IPS-NIHi7 (cell line): ENCODE results near the gene OR11H6.
"Not testable (repeated sequence)": the region's sequence is repeated elsewhere in the genome, so short reads cannot be mapped to it uniquely, and the experiment has no call there.

ENCODE experiments used
- DNase-seq: peaks from one replicate; pipeline ENCODE4 v3.0.0; 2012; ENCODE audit warnings: mixed read lengths; ENCODE audit errors: extremely low spot score

The OR11H6 gene, protein sequence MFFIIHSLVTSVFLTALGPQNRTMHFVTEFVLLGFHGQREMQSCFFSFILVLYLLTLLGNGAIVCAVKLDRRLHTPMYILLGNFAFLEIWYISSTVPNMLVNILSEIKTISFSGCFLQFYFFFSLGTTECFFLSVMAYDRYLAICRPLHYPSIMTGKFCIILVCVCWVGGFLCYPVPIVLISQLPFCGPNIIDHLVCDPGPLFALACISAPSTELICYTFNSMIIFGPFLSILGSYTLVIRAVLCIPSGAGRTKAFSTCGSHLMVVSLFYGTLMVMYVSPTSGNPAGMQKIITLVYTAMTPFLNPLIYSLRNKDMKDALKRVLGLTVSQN

GRCh38 chr14:20223410-20223809 lies at the start of gene OR11H6:
TSS of gene OR11H6 (plus strand) at chr14:20223710. CDS start at chr14:20223710, 0 bp downstream.
- DNase-seq = no peak

DNA sequence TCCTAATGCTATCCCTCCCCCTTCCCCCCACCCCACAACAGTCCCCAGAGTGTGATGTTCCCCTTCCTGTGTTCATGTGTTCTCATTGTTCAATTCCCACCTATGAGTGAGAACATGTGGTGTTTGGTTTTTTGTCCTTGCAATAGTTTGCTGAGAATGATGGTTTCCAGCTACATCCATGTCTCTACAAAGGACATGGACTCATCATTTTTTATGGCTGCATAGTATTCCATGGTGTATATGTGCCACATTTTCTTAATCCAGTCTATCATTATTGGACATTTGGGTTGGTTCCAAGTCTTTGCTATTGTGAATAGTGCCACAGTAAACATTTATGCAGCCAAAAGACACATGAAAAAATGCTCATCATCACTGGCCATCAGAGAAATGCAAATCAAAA lies 49.3 kb upstream of the OR11H6 start:
- not testable (repeated sequence) for DNase-seq

DNA sequence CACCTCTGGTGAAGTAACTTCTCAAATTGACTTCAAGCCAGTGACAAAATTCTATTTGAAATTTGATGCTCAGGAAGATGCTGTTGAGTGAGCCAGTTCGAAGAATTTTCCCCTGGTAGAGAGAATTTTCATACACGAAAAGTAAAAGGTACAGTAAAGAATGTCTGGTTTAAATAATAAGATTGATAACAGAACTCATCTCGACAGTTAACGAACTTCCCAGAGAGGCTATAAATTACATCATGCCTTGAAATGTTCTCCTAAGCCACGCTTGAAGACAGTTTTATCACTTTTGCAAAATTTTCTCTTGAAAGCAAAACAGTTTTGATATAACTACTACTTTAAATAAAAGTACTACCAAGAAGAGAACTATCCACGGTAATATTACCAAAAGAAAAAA lies 47.2 kb upstream of the OR11H6 start:
- DNase-seq = no peak

DNA sequence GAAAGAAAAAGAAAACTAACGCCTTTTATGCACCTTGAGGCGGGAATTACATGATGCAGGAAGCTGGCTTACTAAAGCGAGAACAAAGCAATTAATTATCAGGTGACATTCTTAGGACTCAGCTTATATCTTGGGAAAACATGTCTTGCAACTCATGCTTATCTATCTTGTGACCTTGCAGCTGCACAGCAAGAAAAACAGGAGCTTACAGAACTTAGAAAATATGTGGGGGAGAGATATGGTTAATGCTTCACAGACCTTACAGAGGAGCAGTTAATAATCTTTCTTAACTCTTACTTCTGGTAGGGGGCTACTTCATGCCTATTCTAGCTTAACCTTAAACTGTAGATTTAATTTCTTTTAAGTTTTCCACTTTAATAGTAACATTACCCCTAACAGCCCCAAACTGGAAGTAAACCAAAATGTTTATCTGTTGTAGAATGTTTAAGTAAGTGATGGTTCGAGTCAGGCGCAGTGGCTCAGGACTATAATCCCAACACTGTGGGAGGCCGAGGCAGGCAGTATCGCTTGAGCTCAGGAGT lies 46.0 kb upstream of the OR11H6 start:
- no peak for DNase-seq

- no peak for DNase-seq
These were observed 44.3 kb upstream of the OR11H6 start for GRCh38 chr14:20179218-20179617.

DNA sequence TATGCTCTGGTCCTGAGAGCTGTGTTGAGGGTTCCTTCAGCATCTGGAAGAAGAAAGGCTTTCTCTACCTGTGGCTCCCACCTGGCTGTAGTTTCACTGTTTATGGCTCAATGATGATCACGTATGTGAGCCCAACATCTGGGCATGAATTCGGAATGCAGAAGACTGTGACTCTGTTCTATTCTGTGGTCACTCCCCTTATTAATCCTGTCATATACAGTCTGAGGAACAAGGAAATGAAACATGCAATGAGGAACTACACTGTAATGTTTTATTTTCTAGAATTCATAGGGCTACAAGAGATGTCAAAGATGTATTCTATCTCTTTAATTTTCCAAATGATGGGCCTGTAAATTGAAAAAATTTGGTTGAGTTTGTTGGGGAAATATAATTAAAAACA lies 43.6 kb upstream of the OR11H6 start:
- no peak for DNase-seq

GRCh38 chr14:20180486-20180885 lies 43.0 kb upstream of the OR11H6 start:
- no peak for DNase-seq

- DNase-seq = no peak
These were observed 39.3 kb upstream of the OR11H6 start for GRCh38 chr14:20184181-20184580.

GRCh38 chr14:20190596-20190995 lies 32.9 kb upstream of the OR11H6 start, which contains the start of gene OR11G2:
TSS of gene OR11G2 (plus strand) at chr14:20190896. CDS start at chr14:20197438, 6,542 bp downstream.
- DNase-seq = no peak

DNA sequence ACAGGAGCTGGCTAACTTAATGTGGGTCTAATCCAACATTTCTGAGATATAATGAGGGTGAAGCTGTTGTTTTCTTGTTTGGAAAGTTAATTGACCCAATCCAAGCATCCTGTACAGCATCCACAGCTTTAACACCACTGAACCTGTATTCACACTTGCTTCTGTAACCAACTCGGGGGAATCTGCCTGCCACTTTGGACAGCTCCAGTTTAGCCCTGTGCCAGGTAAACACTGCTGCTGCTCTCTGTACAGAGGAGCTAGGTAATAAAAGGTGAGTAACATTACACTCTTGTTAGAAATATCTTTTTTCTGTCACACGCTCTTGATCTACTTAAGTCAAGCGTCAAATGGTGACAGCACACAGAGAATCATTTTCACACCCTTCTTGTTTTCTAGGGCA lies 32.1 kb upstream of the OR11H6 start:
- DNase-seq = no peak

- no peak for DNase-seq
These were observed 29.4 kb upstream of the OR11H6 start for GRCh38 chr14:20194101-20194500.

DNA sequence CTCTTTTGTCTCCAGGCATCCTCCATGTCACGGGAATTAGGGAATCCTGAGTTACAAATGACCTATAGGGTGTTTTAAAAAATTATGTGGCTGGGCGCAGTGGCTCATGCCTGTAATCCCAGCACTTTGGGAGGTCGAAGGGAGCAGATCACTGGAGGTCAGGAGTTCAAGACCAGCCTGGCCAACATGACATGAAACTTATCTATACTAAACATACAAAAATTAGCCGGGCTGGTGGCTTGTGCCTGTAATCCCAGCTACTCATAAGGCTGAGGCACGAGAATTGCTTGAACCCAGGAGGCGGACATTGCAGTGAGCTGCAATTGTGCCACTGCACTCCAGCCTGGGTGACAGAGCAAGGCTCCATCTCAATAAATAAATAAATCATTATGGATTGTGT lies 28.3 kb upstream of the OR11H6 start:
- not testable (repeated sequence) for DNase-seq

GRCh38 chr14:20195911-20196310 lies 27.6 kb upstream of the OR11H6 start:
- DNase-seq = no peak

DNA sequence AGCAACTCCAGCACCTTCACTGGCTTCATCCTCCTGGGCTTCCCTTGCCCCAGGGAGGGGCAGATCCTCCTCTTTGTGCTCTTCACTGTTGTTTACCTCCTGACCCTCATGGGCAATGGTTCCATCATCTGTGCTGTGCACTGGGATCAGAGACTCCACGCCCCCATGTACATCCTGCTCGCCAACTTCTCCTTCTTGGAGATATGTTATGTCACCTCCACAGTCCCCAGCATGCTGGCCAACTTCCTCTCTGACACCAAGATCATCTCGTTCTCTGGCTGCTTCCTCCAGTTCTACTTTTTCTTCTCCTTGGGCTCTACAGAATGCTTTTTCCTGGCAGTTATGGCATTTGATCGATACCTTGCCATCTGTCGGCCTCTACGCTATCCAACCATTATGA lies 26.1 kb upstream of the OR11H6 start:
- DNase-seq = no peak

- no peak for DNase-seq
These were observed 24.5 kb upstream of the OR11H6 start for GRCh38 chr14:20198991-20199390.

GRCh38 chr14:20204721-20205120 lies 18.8 kb upstream of the OR11H6 start:
- DNase-seq = no peak

DNA sequence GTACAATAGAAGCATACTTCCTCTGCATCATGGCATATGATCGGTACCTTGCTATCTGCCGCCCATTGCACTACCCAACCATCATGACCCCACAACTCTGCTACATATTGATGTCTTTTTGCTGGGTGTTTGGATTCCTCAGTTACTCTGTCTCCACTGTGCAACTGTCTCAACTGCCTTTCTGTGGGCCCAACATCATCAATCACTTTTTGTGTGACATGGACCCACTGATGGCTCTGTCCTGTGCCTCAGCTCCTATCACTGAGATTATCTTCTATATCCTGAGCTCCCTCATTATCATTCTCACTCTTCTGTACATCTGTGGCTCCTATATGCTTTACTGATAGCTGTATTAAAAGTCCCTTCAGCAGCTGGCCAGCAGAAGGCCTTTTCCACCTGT lies 13.9 kb upstream of the OR11H6 start:
- no peak for DNase-seq

GRCh38 chr14:20212406-20212805 lies 11.1 kb upstream of the OR11H6 start:
- not testable (repeated sequence) for DNase-seq

DNA sequence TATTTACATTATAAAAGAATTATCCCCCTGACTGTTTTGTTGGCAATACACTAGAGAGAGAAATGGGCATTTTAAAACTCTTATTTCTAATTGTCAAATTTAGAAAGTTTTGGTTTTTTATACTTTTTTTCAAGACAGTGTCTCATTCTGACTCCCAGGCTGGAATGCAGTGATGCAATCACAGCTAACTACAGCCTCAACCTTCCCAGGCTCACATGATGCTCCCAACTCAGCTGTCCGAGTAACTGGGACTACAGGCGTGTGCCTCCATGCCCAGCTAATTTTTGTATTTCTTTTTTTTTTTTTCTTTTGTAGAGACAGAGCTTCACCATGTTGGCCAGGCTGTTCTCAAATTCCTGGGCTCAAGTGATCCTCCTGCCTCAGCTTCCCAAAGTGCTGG lies 8.3 kb upstream of the OR11H6 start:
- DNase-seq = no peak

GRCh38 chr14:20219033-20219432 lies 4.5 kb upstream of the OR11H6 start:
- no peak for DNase-seq

DNA sequence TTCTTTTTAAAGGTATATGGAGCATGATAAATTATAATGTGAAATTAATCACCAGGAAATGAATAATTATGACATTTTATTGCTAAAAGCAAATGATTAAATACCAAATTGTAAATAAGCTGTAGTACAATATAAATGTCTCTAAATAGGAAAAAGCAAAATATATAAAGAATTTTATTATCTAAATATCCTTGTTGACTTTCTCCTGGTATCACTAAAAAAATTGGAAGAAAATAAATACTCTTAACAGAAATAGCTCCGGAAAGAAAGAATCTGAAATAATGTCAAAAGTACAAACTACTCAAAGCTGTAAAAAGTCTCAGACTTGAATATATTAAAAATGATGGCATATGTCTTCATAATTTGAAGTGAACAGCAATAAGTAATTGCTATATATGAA lies 5.2 kb downstream of the OR11H6 start, which contains the start of gene OR11H7:
TSS of gene OR11H7 (plus strand) at position 301 of the 400 bp plus-strand sequence.
- no peak for DNase-seq

DNA sequence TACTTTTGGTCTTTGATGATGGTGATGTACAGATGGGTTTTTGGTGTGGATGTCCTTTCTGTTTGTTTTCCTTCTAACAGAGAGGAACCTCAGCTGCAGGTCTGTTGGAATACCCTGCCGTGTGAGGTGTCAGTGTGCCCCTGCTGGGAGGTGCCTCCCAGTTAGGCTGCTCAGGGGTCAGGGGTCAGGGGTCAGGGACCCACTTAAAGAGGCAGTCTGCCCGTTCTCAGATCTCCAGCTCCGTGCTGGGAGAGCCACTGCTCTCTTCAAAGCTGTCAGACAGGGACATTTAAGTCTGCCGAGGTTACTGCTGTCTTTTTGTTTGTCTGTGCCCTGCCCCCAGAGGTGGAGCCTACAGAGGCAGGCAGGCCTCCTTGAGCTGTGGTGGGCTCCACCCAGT lies 11.9 kb downstream of the OR11H6 start:
- DNase-seq = not testable (repeated sequence)

- peak; percentile 12 for DNase-seq
These were observed 24.2 kb downstream of the OR11H6 start for GRCh38 chr14:20247646-20248246.
